GM18868 (cell line): Measurements from ENCODE around the gene GAMT.
"Not testable (repeated sequence)": the region's sequence is repeated elsewhere in the genome, so short reads cannot be mapped to it uniquely, and the experiment has no call there.

Experiments
- ATAC-seq: cut with Tn5 transposase; IDR thresholded peaks from one replicate; pipeline ENCODE4 v1.9.1; 2021; ENCODE audit warnings: mild to moderate bottlenecking, moderate library complexity; ENCODE audit not compliant: unreplicated experiment

Gene GAMT

DNA sequence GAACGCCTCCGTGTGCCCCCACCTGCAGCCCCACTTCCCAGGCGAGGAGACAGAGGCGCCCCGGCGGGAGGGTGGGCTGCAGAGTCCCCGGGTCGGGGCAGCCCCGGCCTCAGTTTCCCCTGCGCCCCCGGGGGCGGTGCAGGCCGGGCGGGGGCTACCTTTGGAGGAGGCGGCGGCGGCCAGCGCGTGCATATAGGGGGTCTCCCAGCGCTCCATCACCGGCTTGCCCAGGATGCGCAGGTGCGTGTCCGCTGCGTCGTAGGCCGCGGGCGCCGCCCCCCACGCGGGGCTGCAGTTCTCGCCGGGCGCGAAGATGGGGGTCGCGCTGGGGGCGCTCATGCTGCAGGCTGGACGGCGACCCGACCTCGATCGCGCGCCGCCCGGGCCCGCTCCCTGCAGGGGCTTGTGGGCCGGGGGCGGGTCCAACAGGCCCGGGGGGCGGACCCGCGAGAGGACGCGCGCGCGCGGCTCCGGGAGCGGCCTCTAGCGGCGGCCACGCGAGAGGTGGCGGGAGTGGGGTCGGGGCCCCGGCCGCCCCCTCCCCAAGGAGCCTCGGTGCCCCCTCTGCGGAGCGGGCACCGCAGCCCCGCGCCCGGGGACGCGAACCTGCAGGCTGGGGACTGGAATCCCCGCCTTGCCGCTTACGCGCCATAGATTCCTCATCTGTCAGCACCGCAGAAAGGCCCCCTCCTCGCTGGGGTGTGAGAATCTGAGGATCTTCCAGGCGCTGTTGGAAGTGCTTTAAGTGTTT is at the start of gene GAMT:
GAMT (minus strand) TSS at position 405 of the 751 bp plus-strand sequence; CDS start at position 339, 66 bp downstream.
- peak; percentile 54 for ATAC-seq

DNA sequence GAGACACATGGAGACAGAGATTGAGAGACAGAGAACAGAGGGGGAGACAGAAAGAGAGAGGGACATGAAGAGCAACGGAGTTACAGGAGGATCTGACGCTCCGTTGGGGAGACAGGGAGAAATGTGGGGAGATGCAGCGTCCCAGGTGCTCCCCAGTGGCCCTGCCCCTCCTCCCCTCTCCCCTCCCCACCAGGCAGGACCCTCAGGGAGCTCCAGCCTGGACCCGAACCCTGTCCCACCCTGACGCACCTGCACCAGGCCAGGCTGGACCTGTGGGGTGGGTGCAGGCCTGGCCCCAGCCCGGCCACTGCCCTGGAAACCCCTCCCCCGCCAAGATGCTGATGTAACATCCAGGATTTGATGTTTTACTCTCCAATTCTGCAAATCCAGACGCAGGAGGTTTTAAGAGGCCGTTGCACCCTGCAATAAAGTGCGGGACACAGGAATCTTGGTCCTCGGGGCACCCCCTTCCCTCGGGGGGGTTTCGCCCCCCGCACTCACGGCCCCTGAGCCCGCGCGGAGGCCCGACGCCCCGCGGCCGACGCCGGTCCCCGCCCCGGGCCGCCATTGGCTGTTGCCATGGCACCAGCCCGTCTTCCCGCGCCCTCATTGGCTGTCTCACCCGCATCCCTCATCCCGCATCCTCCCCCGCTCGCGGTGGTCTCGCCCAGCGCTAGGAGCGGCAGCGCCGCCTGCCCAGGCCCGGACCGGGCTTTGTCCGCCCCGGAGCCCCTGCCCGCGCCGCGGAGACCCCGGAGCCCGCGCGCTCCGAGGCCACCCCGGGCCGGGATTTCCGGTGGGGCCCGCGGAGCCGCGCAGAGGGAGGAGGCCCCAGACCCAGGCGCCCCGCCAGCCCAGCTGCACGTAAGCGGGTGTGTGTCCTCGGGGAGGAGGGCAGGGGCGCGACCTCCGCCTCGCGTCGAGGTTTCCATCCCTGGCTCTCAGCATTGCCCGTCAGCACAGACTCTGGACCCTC is 48.4 kb upstream of the GAMT start, which contains the start of gene APC2:
APC2 (plus strand) TSS at position 655 of the 976 bp plus-strand sequence. CDS start 2,881 bp downstream, outside the sequence.
- ATAC-seq = no peak

DNA sequence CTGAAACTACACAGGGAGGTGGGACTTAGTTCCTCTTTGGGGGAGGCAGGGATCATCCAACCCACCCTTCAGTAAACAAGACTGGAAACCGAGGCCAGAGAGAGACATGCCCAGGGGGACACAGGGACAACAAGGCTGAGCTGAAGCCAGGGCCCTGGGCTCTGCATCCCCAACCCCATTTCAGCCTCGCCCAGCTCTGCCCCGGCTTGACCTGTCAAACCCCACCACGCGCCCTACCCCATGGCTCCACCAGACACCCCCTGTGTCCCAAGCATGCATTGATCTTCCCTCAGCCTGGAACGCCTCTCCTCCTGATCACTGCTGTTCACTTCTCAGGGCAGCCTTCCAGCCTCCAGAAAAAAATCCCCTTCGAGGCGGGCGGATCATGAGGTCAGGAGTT is 46.6 kb upstream of the GAMT start:
- no peak for ATAC-seq

DNA sequence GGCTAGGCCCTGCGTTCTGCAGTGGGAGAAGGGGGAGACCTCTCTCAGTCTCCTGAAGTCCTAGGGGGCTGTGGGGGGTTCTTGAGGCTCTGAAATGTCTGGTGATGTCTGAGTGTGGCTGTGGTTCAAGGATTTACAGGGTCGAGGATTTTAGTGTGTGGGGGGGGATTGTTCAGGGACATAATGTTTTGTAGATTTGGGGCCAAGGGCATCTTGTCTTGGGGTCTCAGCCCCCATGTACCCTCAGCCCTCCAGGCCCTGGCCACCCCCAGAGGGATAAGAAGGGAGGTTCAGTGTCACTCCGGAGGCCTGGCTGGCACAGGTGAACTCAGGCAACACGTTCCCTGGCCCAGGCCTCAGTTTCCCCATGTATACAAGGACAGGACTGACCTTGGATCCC is 46.2 kb upstream of the GAMT start:
- ATAC-seq = no peak

DNA sequence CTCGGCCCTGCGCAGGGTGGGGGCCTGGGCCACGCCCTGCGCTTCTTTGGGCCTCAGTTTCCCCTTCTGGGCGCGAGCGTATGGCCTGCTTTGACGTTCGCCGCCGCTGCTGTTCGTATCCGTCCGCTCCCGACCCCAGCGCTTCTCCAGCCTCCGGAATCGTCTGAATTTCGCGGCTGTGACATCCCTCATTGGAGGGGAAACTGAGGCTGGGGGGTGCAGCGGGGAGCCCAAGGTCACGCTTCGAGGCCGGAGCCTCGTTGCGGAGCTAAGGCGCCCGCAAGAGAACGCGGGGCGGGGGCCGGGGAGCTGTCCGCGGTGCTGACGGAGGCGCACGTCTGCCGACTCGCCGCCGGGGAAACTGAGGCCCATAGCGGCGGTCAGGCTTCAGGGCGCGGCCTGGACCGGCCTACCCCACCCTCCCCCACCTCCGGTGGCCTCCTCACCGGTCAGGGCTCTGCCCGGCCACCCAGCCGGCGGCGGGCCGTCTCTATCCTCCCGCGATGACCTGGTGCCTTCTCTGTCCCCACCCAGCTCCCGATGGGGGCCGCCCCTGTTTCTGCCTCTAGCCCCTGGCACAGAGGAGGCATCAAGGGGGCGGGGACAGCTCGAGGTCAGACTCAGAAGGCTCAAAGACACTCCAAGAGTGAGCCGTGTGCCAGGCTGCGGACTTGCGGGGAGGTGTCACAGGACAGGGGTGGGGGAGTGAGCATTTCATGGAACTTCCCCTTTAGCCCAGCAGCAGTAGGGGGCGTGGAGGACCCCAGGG is 45.6 kb upstream of the GAMT start:
- no peak for ATAC-seq

DNA sequence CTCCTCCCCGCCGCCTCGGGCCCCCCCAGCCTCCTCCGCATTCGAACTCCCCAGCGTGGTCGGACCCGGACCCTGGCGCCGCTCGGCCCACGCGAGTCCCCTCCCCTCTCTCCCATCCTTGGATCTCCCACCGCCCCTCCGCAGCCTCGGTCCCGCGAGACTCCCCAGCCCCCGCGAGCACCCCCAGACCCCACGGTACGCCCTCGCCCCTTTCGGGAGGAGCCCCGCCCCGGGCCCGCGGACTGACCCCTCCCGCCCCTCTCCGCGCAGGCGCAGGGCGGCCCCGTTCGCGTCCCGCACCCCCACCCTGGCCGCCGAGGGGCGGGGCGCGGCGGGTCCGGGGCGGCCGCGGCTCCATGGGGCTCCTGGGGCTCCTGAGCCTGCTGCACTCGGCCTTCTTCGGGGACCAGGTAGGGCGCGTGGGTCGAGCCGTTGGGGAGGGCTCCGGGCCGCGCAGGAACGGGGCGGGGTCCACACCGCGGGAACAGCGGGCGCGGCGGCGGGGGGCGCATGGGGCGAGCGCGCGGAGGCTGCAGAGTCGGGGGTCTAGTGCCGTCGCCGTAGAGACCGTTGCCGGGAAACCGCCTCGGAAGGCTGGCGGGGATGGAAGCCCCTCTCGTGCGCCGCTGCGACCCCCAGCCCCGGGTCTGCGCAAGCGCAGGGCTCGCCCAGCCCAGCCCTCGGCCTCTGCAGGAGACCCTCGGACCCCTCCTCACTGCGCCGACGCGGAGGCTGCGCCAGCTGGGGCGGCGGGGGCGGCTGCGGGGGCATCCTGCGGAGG is 44.8 kb upstream of the GAMT start:
- ATAC-seq = no peak

DNA sequence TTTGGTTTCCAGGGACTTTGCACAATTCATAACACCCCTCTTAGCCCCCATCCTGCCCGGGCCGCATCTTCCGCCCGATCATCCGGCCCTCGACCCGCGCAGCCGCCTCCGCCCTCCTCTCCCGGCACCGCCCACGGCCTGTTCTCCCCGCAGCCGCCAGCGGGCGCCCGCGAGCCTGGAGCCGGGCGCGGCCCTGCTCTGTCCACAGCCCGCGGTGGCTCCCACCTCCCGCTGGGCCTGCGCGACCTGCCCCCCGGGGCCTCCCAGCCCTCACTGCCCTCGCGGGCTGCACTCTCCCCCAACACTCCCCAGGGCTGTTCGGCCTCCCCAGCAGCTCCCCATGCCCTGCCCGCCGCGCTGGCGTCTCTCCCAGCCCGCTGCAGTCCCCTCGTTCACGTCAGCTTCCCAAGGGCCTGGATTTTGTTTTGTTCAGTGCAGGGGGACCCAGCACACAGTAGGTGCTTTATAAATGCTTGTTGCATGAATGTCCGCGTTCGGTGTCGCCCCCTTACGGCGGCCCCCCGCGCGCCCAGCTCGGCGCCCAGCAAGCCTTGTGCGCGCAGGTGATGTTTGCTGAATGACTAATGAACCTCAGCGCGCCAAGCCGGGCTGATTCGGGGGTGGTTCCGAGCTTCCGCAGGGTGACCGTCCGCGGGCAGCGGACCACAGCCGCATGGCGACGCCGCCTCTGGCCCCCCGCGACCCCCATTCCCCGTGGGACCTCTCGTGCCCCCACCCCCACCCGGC is 44.0 kb upstream of the GAMT start:
- peak; percentile 58 for ATAC-seq

DNA sequence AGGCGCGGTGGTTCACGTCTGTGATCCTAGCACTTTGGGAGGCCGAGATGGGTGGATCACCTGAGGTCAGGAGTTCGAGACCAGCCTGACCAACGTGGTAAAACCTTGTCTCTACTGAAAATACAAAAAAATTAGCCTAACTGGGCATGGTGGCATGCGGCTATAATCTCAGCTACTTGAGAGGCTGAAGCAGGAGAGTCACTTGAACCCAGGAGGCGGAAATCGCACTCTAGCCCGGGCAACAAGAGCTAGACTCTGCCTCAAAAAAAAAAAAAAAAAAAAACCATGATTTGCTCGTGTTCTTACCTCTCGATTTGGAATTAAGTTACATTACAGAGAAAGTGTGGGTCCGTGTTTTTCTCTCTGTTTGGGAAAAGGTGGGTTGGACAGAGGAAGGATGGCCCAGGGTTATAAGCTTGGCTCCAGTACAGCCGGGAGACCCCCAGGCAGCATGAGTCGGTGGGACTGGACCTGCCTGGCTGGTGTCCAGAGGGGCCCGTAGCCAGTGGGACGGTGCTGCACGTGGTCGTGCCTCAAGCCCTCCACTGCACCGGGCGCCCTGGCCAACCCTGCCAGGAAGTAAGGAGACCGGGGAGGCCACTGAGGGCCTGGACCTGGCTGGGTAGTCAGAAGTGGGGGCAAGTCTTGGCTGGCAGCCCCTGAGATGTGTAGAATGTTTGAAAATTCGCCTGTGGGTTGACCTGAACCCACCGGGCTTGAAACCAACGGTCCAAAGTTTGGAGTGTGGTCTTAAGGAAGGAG is 40.5 kb upstream of the GAMT start:
- ATAC-seq = no peak

DNA sequence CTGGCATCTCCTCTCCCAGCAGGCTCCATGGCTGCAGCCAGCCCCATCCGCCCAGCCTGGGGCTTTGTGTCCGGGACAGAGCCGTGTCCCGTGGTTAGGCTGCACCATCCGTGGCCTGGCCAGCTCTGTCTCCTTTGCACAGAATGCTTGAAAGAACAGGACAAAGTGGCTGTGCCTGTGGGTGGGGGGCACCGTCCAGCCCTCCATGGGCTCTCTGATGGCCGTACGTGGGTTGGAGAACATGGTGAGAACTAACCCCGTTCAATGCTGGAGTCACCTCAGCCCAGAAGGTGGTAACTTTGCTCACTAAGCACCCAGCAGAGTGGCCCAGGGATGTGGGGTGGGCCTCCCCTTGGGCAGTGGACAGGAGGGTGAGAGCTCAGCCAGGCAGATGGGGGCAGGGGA is 39.7 kb upstream of the GAMT start:
- ATAC-seq = no peak

DNA sequence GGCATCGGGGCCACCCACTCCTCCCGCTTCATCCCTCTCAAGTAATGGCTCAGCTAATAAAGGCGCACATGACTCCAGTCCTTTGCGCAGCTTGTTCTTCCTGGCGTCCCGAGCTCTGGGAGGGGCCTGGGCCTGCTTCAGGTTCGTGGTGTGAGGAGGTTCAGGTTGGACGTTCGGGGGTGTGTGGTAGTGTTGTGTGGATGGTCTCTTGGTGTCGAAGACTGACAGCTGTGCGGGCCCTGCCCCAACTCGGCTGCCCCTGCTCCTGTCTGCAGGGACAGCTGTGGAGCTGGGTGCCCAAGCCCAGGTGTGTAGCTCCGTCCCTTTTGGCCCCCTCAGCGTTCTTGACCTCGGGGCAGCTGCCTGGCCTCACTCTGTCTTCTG is 39.1 kb upstream of the GAMT start:
- no peak for ATAC-seq

DNA sequence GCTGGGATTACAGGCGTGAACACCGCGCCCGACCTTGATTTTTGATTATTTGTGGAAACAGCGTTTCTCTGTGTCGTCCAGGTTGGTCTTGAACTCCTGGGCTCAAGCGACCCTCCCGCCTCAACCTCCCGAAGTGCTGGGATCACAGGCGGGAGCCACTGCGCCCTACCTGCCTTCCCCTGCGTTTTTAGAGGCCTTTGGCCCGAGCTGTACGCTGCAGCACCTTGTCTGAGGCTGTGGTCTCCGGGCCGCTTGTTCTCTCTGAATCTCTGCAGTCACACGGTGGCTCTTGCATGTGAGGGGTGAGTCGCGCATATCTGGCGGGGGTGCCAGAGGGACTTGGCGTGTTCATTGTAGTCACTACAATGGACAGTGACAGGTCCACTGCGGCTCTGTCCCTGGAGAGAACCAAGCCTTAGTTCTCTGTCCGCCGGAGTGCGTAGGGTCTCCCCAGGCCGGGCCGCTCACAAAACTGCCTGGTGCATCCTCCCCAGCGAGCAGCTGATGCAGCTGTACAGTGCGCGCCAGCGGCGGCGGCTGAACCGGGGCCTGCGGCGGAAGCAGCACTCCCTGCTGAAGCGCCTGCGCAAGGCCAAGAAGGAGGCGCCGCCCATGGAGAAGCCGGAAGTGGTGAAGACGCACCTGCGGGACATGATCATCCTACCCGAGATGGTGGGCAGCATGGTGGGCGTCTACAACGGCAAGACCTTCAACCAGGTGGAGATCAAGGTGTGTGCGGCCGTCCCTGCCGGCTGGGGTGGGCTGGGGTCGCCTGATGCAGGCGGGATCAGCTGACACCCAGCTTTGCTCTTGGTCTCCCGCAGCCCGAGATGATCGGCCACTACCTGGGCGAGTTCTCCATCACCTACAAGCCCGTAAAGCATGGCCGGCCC is 38.4 kb upstream of the GAMT start:
- not testable (repeated sequence) for ATAC-seq

DNA sequence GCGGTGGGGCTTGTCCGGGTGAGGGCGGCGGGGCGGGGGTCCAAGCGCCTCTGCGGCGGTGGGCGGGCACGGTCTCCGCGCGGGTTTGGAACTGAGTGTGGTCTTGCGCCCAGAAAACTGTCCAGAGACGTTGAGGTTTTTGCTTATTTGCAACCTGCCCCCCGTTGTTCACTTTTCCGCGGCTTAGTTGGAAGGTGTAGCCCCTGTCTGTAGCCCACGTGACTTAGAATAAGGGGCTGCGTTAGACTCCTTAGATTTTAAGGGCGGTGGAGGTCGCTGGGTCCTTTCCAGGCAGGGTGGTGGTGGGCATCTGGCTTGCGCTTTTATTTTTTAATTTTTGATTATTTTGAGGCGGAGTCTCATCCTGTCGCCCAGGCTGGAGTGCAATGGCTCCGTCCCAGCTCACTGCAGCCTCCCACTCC is 37.6 kb upstream of the GAMT start:
- no peak for ATAC-seq

DNA sequence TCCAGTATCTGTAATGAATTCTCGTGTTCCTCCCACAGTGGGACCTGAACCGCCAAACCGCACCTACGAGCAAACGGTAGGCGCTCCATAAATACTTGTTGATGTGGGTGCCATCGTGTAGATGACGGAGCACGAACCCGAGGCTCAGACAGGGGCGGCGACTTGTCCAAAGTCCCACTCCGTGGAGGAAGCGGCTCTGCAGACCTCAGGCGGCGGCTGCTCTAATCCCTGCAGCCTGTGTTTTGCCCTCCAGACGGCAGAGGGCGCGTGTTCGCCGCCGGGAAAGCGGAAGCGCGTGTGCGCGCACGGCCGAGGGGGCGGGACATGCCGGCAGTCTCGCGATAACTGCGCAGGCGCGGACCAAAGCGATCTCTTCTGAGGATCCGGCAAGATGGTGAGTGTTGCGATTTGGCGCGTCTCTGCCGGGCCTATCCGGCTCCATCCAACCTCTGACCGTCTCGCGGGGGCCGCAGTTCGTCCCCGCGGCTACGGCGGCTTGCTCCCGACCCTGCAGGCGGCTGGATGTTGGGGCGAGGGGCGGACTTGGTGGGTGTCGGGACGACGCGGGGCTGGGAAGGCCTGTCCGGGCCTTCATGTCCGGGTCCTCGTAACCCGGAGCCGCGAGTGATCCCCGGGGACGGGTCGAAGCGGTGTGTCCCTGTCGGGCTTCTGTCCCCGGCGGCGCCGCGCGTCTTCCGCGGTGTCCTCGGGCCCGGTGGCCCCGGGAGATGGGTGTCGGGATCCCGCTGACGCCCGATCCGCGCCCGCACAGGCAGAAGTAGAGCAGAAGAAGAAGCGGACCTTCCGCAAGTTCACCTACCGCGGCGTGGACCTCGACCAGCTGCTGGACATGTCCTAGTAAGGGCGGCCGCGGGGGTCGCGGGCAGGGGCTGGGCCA is 36.9 kb upstream of the GAMT start, which contains the start of gene RPS15:
RPS15 (plus strand) TSS at position 362 of the 898 bp plus-strand sequence; CDS start at position 392, 30 bp downstream.
- ATAC-seq = peak; percentile 75

DNA sequence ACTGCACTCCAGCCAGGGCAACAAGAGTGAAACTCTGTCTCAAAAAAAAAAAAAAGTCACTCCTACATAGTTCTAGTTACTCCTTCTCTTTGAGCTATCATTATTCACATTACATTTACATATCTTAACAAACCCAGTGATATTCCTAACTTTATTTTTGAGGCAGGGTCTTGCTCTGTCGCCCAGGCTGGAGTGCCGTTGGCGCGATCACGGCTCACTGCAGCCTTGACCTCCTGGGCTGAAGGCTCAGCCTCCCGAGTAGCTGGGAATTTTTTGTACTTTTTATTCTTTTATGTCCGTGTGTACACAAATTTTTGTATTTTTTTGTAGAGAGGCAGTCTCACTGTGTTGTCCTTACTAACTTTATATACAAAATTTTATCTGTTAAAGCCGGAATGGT is 36.3 kb upstream of the GAMT start:
- no peak for ATAC-seq

DNA sequence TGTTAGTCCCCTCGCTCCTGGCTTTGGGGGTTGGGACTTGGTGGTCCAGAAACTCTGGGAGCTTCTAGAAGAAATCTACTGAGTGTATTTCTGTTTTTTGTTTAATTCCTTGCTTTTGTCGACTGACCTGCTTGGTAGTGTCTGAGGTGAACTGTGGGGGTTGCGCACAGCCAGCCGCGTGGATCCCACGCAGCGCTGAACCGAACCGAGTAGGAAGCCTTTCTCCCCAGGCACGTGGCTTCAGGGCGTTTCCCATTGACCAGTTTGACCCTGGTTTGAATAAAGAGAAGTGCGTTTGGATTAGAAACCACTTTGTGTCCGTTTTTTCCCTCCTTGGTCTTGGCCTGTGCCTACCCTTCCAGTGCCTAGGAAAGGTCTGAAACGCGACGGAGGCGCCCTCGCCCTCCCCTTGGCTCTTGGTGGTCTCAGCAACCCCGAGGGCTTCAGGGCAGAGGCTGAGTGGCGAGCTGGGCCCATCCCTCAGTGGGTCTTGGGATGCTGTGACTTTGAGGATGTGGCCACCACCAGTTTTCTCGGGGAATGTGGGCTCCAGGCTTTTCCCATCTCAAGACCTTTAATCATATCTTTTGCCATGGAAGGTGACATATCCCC is 34.1 kb upstream of the GAMT start:
- ATAC-seq = no peak

DNA sequence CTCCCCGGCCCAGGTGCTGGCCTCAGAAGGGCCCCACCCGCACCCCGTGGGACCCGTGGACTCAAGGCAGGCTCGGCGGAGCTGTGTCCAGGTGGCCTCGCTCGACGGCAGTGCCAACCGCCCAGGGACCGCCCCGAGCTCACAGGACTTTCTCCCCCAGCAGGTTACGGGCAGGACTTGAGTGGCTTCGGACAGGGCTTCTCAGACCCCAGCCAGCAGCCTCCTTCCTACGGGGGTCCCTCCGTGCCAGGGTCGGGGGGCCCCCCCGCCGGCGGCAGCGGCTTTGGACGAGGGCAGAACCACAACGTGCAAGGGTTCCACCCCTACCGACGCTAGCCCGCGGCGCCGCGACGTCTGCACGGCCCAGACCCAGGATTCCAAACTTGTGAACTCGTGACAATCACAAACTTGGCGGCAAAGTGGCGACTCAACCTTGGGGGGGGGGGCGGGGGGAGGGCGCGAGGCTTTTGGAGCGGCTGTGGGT is 33.3 kb upstream of the GAMT start:
- no peak for ATAC-seq
